GM23248 (cell line): ENCODE data around the gene DAZL.

Source experiments
- EZH2 ChIP-seq: fragments of 200-600 bp; sonication (generic); IDR thresholded peaks from 2 replicates; pipeline ENCODE4 v1.6.1; 2018; ENCODE audit warnings: antibody characterized with exemption, mild to moderate bottlenecking; ENCODE audit not compliant: insufficient read depth, poor library complexity, severe bottlenecking
- EZH2phosphoT487 ChIP-seq: fragments of 200-600 bp; sonication (generic); IDR thresholded peaks from 2 replicates; pipeline ENCODE4 v1.6.1; 2018; ENCODE audit warnings: antibody characterized with exemption, moderate library complexity, mild to moderate bottlenecking, low read depth; ENCODE audit not compliant: insufficient read depth

DNA sequence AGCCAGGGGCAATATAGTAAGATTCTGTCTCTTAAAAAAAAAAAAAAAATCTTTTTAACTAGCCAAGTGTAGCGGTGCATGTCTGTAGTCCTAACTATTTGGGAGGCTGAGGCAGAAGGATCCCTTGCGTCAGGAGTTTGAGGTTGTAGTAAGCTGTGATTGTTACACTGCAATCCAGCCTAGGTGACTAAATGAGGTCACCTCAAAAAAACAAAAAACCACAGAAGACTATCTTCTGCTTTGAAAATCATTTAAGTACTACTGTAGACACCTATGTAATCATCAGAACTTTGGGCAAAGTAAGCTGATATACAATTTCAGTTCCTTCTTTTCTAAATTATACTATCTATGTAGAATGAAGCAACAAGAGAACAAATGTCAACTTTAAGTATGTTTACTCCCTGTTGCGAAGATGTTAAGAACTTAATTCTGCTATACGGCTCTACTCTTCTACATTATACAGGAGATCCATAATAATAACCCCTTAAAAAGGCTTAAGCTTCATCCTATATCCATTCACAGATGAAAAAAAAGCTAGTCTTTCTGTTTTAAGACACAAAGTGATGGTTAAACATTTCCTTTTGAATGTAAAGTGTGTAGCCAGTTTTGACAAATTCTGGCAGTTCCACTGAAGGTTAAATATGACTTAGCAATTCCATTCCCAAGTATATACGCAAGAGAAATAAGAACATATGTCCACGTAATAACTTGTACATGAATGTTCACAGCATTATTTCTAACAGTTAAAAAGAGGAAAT is 15.2 kb downstream of the DAZL start:
- no peak for TF ChIP-seq EZH2
- no peak for TF ChIP-seq EZH2phosphoT487
